OCI-LY3 (cell line): ENCODE measurements around the gene AMBRA1.

Experiments used
- EZH2phosphoT487 ChIP-seq: fragments of 200-600 bp; shearing (Covaris generic); IDR thresholded peaks from 2 replicates; pipeline ENCODE4 v1.6.1; 2018; ENCODE audit warnings: antibody characterized with exemption, mixed run types, low read depth
- TF ChIP-seq, protein P1 (sequence below): fragments of 200-600, 300-600 bp; sonication (generic); IDR thresholded peaks from 2 replicates; pipeline ENCODE4 v1.5.1; 2014; ENCODE audit warnings: antibody characterized with exemption, low read length, low read depth

DNA sequence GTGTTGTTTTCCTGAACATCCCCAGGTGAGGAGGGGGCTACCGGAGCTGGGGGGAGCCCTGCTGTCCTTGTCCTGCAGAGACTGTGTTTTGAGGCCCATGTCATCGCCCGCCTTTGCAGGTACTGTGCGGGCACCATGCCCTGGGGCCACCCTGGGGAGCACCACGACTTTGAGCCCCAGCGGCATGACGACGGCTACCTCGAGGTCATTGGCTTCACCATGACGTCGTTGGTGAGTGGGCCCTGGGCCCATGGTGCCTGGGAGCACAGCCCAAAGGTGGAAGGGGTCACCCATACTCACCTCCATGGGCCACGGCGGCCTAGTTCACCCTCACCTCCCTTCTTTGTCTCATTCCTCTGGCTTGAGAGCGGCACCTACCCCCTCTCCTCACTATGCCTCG is 219.0 kb downstream of the AMBRA1 start:
- TF ChIP-seq, protein P1, sequence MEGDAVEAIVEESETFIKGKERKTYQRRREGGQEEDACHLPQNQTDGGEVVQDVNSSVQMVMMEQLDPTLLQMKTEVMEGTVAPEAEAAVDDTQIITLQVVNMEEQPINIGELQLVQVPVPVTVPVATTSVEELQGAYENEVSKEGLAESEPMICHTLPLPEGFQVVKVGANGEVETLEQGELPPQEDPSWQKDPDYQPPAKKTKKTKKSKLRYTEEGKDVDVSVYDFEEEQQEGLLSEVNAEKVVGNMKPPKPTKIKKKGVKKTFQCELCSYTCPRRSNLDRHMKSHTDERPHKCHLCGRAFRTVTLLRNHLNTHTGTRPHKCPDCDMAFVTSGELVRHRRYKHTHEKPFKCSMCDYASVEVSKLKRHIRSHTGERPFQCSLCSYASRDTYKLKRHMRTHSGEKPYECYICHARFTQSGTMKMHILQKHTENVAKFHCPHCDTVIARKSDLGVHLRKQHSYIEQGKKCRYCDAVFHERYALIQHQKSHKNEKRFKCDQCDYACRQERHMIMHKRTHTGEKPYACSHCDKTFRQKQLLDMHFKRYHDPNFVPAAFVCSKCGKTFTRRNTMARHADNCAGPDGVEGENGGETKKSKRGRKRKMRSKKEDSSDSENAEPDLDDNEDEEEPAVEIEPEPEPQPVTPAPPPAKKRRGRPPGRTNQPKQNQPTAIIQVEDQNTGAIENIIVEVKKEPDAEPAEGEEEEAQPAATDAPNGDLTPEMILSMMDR = no peak
- no peak for TF ChIP-seq EZH2phosphoT487
